Fibroblast of the conjunctiva (primary cell): ENCODE data around the gene SLC25A6.
A peak's percentile ranks its signal among the peaks of the same experiment; 100 is the strongest.
"Not testable (repeated sequence)": the region's sequence is repeated elsewhere in the genome, so short reads cannot be mapped to it uniquely, and the experiment has no call there.

Experiments used
- DNase-seq: peaks from one replicate; pipeline ENCODE4 v3.0.0-alpha.2; 2010; ENCODE audit warnings: low read depth

SLC25A6 gene

DNA sequence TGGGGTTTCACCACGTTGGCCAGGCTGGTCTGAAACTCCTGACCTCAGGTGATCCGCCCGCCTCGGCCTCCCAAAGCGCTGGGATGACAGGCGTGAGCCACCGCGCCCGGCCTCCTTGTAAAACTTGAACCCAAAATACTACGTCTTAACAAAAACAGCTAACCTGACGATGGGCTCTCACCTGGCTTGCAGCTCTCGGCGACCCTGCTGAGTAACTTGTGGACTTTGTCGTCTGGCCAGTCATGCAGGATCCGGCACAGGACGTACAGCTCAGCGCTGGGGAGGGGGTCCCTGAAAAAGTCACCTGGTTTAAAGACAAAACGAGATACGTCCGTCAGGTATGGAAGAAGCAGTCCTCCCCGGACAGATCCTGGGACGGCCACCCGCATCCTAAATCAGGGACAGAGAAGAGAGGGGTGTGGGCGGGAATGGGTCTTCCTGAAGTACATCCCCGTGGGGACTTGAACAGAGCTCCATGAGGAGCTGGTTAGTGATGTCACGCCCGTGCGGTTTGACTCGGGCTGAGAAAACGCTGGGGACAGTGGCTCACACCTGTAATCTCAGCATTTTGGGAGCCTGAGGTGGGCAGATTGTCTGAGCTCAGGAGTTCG lies 20.7 kb upstream of the SLC25A6 start:
- DNase-seq, result no peak

DNA sequence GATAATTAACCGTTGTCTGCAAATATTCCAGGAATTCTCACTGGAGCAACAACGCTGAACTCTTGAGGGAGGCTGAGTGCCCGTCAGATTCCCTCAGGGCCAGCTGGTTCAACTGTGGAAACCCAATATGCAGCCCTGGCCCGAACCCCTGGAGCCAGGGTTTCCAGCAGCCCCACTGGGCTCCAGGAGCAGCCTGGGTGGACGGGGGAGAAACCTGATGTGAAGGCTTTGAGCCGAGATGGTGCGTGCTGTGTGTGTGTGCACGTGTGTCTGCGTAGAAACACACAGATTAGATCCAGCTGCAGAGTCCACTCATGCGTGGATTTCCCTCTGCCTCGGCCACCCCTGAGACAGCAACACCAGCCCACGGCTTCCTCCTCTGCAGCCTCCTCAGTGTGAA lies 19.4 kb upstream of the SLC25A6 start:
- DNase-seq, result no peak

DNA sequence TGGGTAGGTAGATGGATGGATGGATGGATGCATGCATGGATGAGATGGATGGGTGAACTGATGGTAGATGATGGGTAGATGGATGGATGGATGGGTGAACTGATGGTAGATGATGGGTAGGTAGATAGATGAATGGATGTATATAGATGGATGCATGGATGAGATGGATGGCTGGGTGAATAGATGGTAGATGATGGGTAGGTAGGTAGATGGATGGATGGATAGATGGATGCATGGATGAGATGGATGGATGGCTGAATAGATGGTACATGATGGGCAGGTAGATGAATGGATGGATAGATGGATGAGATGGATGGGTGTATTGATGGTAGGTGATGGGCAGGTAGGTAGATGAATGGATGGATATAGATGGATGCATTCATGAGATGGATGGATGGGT lies 15.1 kb upstream of the SLC25A6 start:
- DNase-seq, result no peak

DNA sequence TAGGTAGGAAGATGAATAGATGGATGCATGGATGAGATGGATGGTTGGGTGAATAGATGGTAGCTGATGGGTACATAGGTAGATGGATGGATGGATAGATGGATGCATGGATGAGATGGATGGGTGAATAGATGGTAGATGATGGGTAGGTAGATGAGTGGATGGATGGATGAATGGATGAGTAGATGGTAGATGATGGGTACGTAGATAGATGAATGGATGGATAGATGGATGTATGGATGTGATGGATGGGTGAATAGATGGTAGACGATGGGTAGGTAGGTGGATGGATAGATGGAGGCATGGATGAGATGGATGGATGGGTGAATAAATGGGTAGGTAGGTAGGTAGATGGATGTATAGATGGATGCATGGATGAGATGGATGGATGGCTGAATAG lies 13.9 kb upstream of the SLC25A6 start:
- DNase-seq, result not testable (repeated sequence)

DNA sequence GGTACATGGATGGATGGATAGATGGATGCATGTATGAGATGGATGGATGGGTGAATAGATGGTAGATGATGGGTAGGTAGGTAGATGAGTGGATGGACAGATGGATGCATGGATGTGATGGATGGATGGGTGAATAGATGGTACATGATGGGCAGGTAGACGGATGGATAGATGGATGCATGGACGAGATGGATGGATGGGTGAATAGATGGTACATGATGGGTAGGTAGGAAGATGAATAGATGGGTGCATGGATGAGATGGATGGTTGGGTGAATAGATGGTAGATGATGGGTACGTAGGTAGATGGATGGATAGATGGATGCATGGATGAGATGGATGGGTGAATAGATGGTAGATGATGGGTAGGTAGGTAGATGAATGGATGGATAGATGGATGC lies 12.0 kb upstream of the SLC25A6 start:
- not testable (repeated sequence) for DNase-seq

DNA sequence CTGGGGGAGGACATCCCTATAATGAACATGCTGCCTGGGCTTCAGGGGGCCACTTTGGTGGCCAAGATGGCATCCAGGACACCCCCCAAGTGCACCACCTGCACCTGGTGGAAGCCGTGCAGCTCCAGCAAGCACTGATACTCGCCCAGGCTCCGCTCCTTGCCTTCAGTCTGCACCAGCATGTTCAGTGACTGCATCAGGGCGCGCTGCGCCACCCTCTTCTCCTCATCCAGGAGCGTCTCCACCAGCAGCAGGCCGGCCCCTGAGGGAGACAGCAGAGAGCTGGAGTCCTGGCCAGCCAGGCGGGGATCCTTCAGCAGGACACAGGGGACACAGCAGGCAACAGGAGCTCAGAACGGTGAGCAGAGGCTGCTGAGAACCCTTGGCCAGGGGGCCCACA lies 11.3 kb upstream of the SLC25A6 start:
- no peak for DNase-seq

DNA sequence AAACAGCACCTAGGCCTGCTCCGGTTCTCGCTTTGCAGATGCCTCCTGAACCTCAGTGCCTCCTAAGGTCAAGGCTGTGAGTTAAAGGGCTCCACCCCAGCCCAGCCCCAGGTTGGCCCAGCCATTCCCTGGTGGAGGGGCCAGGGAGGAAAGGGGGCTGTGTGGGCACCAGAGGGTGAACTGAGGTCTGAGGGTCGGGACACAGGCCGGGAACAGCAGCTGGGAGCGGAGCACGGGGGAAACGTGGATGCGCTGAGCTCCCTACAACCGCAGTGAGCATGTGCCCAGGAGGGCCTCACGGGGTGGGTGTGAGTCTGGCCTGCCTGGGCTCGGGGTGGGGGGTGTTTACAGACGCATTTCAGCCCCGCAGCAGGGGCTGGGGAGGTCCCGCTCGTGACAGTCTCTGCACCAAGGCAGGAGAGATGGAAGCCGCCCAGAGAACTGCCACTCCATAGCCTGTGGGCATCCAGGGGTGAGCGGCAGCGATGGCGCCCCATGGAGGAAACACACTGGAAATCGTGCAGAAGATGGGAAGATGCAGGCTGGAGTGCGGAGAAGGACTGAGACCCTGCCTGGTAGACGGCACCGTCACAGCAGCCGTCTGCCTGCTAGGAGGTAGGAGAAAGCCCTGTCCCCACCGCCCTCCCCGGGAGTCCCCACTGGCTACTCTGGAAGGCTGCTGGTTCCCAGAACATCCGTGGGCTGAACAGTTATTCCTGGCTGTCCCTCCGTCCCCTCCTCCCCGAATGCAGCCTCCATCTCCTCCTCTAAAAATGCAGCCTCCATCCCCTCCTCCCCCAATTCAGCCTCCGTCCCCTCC lies 9.9 kb upstream of the SLC25A6 start:
- DNase-seq, result no peak

DNA sequence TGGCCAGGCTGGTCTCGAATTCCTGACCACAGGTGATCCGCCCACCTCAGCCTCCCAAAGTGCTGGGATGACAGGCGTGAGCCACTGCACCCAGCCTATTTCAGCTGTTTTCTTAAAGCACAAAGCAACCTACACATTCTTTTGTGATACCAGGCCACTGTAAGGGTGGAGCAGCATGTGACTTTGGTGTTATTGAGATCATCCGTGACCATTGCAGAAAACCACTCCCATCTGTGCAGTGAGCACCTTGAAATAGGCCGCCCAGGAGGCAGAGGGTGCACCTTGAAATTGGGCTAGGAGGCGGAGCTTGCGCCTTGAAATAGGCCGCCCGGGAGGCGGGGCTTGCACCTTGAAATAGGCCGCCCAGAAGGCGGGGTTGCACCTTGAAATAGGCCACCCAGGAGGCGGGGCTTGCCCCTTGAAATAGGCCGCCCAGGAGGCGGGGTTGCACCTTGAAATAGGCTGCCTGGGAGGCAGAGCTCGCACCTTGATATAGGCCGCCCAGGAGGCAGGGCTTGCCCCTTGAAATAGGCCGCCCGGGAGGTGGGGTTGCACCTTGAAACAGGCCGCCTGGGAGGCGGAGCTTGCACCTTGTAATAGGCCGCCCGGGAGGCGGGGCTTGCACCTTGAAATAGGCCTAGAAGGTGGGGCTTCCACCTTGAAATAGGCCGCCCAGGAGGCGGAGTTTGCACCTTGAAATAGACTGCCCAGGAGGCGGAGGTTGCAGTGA lies 9.0 kb upstream of the SLC25A6 start:
- no peak for DNase-seq

DNA sequence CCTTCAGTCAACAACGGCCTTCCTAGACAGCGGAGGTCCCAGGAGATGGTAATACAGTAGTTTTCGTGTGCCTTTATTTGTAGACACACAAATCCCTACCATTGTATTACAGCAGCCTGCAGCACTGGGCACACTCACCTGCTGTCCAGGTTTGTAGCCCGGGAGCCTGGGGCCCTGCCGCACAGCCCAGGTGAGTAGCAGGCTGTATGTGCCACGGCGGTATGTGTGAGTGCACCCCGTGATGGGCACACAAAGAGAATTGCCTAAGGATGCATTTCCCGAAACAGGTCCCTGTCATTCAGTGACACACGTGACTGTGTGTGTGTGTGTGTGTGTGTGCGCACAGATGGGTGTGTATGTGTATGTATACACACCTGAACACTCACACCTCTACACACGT lies 8.1 kb upstream of the SLC25A6 start:
- no peak for DNase-seq

DNA sequence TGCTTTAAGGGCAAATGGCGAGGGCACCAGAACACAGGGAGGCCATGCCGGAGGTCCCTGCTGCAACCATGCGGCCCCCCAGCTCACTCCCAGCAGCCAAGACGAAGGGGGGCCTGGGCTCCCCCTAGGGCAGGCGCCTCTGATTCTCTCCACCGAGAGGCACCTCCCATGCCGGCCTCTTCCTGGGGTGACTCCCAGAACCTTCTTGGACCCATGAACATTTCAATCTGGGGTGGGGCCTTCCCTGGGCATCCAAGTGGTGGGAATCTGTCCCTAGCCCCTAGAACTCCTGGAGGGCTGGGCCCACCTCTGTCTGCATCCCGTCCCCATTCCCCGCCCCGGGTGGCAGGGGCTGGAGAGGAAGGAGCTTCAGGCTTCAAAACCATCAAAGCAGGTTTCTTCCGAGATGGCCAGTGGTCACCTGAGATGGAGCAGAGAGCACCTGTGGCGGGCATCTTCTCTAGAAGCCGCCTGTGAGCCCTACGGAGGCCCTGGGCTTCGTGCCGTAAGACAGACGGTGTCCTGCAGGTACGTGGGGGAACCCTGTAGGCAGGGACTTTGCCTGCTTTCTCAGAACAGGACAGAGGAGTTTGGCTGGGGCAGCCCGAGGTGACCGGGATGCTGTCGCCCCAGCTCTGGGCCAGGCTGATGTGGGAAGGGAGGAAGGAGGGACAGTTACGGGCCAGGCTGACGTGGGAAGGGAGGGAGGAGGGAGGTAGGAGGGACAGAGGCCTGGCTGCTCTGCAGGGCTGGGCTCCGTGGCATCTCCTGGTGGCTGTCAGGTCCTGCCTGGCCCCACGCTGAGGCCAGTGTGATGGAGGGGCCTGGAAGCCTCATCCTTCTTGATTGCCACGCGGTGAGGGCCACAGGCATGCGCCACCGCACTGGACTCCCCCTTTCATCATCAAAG lies 6.8 kb upstream of the SLC25A6 start:
- no peak for DNase-seq

DNA sequence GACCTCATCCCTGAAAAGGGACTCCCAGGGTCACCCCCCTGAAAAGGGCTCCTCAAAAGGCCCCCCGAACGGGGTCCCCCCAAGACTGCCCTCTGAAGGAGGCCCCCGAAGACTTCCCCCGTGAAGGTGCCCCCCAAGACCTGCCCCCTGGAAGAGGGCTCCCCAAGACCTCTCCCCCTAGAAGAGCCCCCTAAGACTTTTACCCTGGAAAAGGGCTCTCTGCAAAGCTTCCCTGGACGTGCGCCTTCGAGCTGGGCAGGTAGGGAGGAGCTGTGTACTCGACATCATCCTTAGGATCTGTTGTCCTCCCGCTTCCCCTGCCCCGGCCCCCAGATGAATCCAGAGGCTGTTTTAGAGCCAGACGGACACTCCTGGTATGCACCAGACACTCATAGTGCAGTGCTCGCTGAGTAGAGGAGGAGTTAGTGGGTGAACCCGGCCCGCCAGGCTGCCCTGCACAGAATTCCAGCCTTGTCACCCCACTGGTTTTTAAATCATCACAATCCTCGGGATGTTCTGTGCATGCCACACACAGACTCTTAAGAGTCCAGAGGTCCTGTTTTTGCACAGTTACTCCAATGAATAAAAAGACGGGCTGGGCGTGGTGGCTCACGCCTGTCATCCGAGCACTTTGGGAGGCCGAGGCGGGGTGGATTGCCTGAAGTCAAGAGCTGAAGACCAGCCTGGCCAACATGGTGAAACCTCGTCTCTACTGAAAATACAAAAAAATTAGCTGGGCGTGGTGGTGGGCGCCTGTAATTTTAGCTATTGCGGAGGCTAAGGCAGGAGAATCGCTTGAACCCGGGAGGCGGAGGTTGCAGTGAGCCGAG lies 5.7 kb upstream of the SLC25A6 start:
- DNase-seq, result no peak

DNA sequence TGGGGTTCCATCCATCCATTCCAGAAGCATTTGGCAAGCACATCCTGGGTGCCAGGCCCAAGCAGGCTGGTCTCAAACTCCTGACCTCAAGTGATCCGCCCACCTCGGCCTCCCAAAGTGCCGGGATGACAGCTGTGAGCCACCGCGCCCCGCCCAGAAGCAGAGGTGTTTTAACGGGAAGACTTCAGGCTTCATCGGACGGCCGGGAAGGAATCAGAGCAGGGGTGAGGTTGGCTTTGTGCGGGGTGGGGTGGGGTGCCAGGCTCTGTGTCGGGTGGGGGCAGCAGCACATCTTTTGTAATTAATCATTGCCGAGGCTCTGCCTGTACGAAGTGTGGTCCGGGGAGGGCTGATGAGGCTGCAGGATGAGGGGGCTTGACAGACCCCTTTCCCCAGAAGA lies 5.1 kb upstream of the SLC25A6 start:
- DNase-seq, result no peak

DNA sequence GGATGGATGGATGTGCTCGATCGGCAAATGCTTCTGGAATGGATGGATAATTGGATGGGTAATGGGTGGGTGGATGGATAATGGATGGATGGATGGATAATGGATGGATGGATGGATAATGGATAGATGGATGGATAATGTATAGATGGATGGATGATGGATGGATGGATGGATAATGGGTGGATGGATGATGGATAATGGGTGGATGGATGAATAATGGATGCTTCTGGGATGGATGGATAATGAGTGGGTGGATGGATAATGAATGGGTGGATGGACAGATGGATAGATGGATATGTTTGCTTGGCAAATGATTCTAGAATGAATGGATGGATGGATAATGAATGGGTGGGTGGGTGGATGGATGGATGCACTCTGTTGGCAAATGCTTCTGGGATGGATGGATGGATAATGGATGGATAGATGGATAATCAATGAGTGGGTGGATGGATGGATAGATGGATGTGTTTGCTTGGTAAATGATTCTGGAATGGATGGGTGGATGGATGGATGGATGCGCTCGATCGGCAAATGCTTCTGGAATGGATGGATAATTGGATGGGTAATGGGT lies 3.8 kb upstream of the SLC25A6 start:
- DNase-seq, result no peak

DNA sequence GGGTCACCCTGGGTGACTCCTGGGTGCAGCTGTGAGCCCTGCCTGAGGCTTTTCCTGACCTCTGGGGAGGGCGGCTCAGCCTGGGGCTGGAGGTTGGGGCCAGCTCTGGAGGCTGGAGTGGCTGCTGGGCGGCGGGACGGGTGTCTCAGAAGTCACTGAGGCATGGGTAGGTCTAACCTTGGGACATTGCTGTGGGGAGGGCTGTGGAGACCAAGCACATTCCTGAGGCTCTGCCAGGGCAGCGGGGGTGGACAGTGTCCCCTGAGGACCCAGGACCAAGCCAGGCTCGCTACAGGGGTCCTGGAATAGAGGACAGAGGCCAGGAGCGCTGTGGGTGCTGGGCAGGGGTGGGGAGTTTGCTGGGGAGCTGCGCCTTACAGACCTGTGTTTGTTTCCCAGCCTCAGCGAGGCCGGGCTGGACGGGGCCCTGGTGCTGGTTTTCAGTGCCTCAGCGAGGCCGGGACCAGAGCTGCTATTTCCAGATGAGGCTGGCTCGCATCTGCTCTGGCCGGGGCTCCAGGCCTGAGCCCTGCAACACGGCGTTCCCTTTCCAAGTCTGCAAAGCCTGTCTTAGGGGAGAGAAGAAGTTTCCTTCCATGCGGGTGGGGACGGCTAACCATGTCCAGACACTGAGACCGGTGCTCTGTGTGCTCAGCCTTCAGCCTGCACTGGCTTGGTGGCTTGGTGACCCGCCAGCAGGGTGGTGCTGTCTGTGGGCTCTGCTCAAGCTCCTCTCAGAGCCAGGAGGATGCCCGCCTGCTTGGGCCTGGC lies 3.0 kb upstream of the SLC25A6 start:
- no peak for DNase-seq

DNA sequence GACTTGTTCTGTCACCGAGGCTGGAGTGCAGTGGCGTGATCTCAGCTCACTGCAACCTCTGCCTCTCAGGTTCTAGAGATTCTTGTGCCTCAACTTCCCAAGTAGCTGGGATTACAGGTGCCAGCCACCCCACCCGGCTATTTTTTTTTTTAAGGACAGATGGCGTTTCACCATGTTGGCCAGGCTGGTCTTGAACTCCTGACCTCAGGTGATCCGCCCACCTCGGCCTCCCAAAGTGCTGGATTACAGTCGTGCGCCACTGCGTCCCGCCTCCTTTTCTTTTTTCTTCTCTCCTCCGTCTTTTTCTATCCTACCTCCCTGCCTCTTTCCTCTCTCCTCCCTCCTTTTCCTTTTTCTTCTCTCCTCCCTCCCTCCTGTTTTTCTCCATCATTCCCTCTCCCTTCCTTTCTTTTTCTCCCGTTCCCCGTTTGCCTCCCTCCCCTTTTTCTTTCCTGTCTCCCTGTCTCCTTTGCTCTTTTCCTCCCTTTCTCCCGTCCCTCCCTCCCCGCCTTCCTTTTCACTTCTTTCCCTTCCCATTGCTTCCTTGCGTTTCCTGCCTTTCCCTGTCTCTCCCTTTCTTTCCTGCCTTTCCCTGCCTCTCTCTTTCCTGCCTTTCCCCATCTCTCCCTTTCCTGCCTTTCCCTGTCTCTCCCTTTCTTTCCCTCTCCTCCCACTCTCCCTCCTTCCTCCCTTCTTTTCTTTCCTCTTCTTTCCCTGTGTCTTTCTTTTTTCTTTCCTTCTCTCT lies 2.1 kb upstream of the SLC25A6 start:
- DNase-seq, result no peak

DNA sequence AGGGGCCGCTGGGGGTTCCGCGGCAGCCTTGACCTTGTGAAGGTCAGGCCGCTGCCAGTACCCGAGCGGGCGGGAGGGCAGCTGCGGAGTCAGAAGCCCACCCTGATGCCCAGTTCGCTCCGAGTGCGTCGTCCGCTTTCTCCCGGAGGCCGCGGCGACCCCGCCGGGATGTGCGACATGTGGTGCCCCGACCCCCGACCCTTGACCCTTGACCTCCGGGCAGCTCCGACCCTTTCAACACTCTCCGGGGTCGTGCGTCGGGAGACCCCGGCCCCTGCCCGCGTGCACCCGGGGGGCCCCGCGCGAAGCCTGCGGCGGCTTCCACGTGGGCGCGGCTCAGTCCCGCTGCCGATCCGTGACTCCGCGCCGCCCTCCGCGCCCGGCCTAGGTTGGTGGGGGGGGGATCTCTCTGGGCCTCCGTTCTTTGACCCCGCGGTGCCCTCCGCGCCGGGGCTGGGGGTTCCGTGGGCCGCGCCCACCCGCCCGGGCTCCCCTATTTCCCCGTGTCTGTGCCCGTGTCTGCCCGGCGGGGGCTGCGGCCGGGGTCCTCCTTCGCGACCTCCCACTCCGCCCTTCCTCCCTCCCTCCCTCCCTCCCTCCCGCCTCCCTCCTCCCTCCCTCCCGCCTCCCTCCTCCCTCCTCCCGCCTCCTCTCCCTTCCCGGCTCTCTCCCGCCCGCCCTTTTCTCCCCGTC lies 609 bp upstream of the SLC25A6 start:
- DNase-seq, result peak; percentile 29

DNA sequence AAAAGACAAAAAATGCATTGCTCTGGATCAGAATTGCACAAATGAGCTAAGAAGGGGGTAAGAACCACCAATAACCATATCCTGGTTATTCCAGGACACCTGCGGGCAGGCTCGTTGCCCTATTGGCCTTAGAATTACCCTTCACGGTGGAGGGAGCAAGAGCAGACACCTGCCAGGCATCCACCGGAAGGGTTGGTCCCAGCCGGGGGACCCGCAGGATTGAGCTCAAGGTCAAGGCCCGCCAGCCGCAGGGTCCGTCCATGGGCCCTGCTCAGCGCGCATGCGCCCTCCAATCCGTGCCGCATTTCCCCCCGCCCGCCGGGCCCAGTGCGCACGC lies 575 bp downstream of the SLC25A6 start:
- DNase-seq, result no peak

DNA sequence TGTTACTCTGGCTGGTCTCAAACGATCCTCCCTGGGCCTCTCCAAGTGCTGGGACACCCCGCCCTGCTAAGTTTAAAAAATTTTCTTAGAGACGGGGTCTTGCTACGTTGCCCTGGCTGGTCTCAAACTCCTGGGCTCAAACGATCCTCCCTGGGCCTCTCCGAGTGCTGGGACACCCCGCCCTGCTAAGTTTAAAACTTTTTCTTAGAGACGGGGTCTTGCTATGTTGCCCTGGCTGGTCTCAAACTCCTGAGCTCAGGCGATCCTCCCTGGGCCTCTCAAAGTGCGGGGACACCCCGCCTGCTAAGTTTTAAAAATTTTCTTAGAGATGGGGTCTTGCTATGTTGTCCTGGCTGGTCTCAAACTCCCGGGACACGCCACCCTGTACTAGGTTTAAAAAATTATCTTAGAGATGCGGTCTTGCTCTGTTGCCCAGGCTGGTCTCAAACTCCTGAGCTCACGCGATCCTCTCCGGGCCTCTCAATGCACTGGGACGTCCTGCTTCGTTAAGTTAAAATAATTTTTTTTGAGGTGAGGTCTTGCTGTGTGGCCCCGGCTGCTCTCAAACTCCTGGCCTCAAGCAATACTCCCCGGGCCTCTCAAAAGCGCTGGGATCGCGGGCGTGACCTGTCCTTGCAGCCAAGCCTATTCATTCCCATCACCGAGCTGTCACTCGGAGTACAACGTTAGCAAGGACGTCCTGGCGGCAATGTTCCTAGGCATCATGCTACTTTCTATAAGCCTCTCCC lies 1.1 kb downstream of the SLC25A6 start:
- DNase-seq, result no peak
